CD8-positive, alpha-beta memory T cell (primary cell): ENCODE results near the gene ATXN1. TPM values are rescaled to one million over a fixed set of nuclear protein-coding genes. Genes with fewer than 3 reads are reported as not detected.
"Not testable (repeated sequence)": the region's sequence is repeated elsewhere in the genome, so short reads cannot be mapped to it uniquely, and the experiment has no call there.

ENCODE experiments used
- CTCF ChIA-PET: fragments of 350-600 bp; sonication (Branson Sonifier 250); formaldehyde crosslinking; loops from one replicate; lab custom pipeline; 2021; ENCODE audit warnings: antibody characterized with exemption; lab: Charles Lee
- POLR2A ChIA-PET: fragments of 350-600 bp; sonication (Branson Sonifier 250); formaldehyde crosslinking; loops from one replicate; lab custom pipeline; 2021; ENCODE audit warnings: antibody characterized with exemption; lab: Charles Lee
- DNase-seq, 5 donors: peaks; one replicate each; pipeline versions ENCODE4 v3.0.0 to v3.0.0-alpha.2; 2020 to 2022; ENCODE audit warnings: mixed read lengths in 1 of 5
- H3K27ac ChIP-seq: one replicate; pipeline ENCODE4 v1.7.0; 2013; ENCODE audit warnings: low read depth, mild to moderate bottlenecking, low read length, moderate library complexity
- H3K27me3 ChIP-seq: 2 replicates; pipeline ENCODE4 v1.7.0; 2013; ENCODE audit warnings: low read length, mild to moderate bottlenecking; ENCODE audit not compliant: insufficient read depth, poor library complexity, severe bottlenecking
- H3K36me3 ChIP-seq: 2 replicates; pipeline ENCODE4 v1.7.0; 2013; ENCODE audit warnings: mild to moderate bottlenecking, low read length, moderate library complexity; ENCODE audit not compliant: insufficient read depth
- H3K4me1 ChIP-seq: 2 replicates; pipeline ENCODE4 v1.7.0; 2013; ENCODE audit warnings: mild to moderate bottlenecking, low read length, moderate library complexity; ENCODE audit not compliant: insufficient read depth
- H3K4me3 ChIP-seq: 2 replicates; pipeline ENCODE4 v1.7.0; 2013; ENCODE audit warnings: mild to moderate bottlenecking, low read length
- H3K9me3 ChIP-seq: 2 replicates; pipeline ENCODE4 v1.7.0; 2013; ENCODE audit warnings: mild to moderate bottlenecking, low read length
- H3K27ac Mint-ChIP-seq, 8 donors: one replicate each; pipeline ENCODE4 v1.8.0; 2020 to 2021; ENCODE audit warnings: mixed read lengths in 8 of 8, mild to moderate bottlenecking in 6 of 8, inconsistent platforms in 3 of 8, moderate library complexity in 3 of 8
- H3K27me3 Mint-ChIP-seq, 2 donors: one replicate each; pipeline ENCODE4 v1.8.0; 2020 to 2021; ENCODE audit warnings: mixed read lengths in 2 of 2, mild to moderate bottlenecking in 1 of 2, moderate library complexity in 1 of 2
- H3K36me3 Mint-ChIP-seq, 3 donors: one replicate each; pipeline ENCODE4 v1.8.0; 2020 to 2021; ENCODE audit warnings: mixed read lengths in 3 of 3, inconsistent platforms in 1 of 3, mild to moderate bottlenecking in 1 of 3
- H3K4me1 Mint-ChIP-seq, 3 donors: one replicate each; pipeline ENCODE4 v1.8.0; 2020 to 2021; ENCODE audit warnings: mixed read lengths in 3 of 3, inconsistent platforms in 1 of 3, mild to moderate bottlenecking in 1 of 3
- H3K4me3 Mint-ChIP-seq, 7 donors: one replicate each; pipeline ENCODE4 v1.8.0; 2020 to 2021; ENCODE audit warnings: mixed read lengths in 7 of 7, mild to moderate bottlenecking in 6 of 7, moderate library complexity in 4 of 7, inconsistent platforms in 2 of 7
- H3K9me3 Mint-ChIP-seq, 5 donors: one replicate each; pipeline ENCODE4 v1.8.0; 2020 to 2022; ENCODE audit warnings: mixed read lengths in 5 of 5, mild to moderate bottlenecking in 3 of 5, moderate library complexity in 2 of 5, inconsistent platforms in 1 of 5
- polyA plus RNA-seq: library from polyadenylated mRNA; unstranded; fragments of 300-500 nt; fragmentation: Illumina TruSeq; gene quantifications from one replicate; pipeline ENCODE4 v1.2.3, GENCODE V29; 2021
- total RNA-seq, 2 experiments: library from RNA; stranded (reverse); gene quantifications; one replicate each; pipeline ENCODE4 v1.2.3, GENCODE V29; 2021

ATXN1 gene
- total and polyA plus RNA-seq, 3 experiments from 2014 or later: 20.0 to 114 (median 111) TPM

- no peak for DNase-seq
- no peaks in the 10 kb centered on the region for H3K4me1 ChIP-seq
- H3K27me3 ChIP-seq: no peaks in the 10 kb centered on the region
- no peaks in the 10 kb centered on the region for H3K36me3 ChIP-seq
- H3K27me3 Mint-ChIP-seq: peaks cover 4 to 6% of the 10 kb centered on the region in 2 donors
- no peak overlapping the region for H3K4me3 ChIP-seq
- ChIA-PET CTCF (no interaction called here), POLR2A (no interaction called here)
- H3K4me1 Mint-ChIP-seq: peaks cover 9 to 18% (median 10%) of the 10 kb centered on the region in 3 donors
- H3K4me3 Mint-ChIP-seq: no peak overlapping the region
- peaks cover 0 to 15% (median 8%) of the 10 kb centered on the region in 5 donors for H3K9me3 Mint-ChIP-seq
- peaks cover 0 to 32% (median 8%) of the 10 kb centered on the region in 3 donors for H3K36me3 Mint-ChIP-seq
- no peaks in the 10 kb centered on the region for H3K9me3 ChIP-seq
- no peak overlapping the region for H3K27ac ChIP-seq
- H3K27ac Mint-ChIP-seq: peak overlapping the region in 2 of 8 donors; percentile 30 to 75
Measured at GRCh38 chr6:16787128-16787682, 25.9 kb upstream of the ATXN1 start.

- Histone ChIP-seq H3K4me1 (no peaks in the 10 kb centered on the region), H3K9me3 (no peaks in the 10 kb centered on the region), H3K36me3 (no peaks in the 10 kb centered on the region), H3K27me3 (no peaks in the 10 kb centered on the region), H3K4me3 (no peak overlapping the region), H3K27ac (no peak overlapping the region)
- Mint-ChIP-seq H3K27ac (no peak overlapping the region), H3K9me3 (peaks cover 0 to 15% (median 8%) of the 10 kb centered on the region in 5 donors), H3K27me3 (peaks cover 2 to 6% of the 10 kb centered on the region in 2 donors), H3K36me3 (peaks cover 0 to 32% (median 6%) of the 10 kb centered on the region in 3 donors), H3K4me1 (peaks cover 9 to 18% (median 10%) of the 10 kb centered on the region in 3 donors), H3K4me3 (no peak overlapping the region)
- ChIA-PET POLR2A (no interaction called here), CTCF (no interaction called here)
- DNase-seq: no peak
Measured at GRCh38 chr6:16785496-16785895, 24.2 kb upstream of the ATXN1 start.

- DNase-seq, H3K4me3 ChIP-seq, H3K27me3 ChIP-seq, CTCF ChIA-PET, H3K36me3 ChIP-seq, H3K27me3 Mint-ChIP-seq, H3K4me3 Mint-ChIP-seq, POLR2A ChIA-PET, H3K27ac ChIP-seq, H3K4me1 ChIP-seq, H3K9me3 ChIP-seq: not testable (repeated sequence)
- Mint-ChIP-seq H3K9me3 (peaks cover 0 to 12% (median 8%) of the 10 kb centered on the region in 5 donors), H3K27ac (peak overlapping the region in 1 of 8 donors; percentile 17), H3K4me1 (peaks cover 9 to 18% (median 10%) of the 10 kb centered on the region in 3 donors), H3K36me3 (peaks cover 0 to 27% (median 3%) of the 10 kb centered on the region in 3 donors)
Measured at GRCh38 chr6:16784957-16785356, 23.7 kb upstream of the ATXN1 start.

GRCh38 chr6:16783952-16784565 is 22.8 kb upstream of the ATXN1 start:
- H3K27me3 ChIP-seq: no peaks in the 10 kb centered on the region
- ChIA-PET CTCF (interaction anchor here (1.2 kb wide), 1 partner anchor 467 kb away, joined by 5 read pairs; no protein-coding TSS in a partner anchor), POLR2A (no interaction called here)
- no peak overlapping the region for H3K4me3 ChIP-seq
- H3K9me3 ChIP-seq: no peaks in the 10 kb centered on the region
- H3K27ac Mint-ChIP-seq: no peak overlapping the region
- H3K27ac ChIP-seq: no peak overlapping the region
- DNase-seq: no peak
- H3K4me3 Mint-ChIP-seq: no peak overlapping the region
- no peaks in the 10 kb centered on the region for H3K4me1 ChIP-seq
- H3K36me3 Mint-ChIP-seq: peaks cover 0 to 23% (median 3%) of the 10 kb centered on the region in 3 donors
- peaks cover 0 to 8% (median 5%) of the 10 kb centered on the region in 5 donors for H3K9me3 Mint-ChIP-seq
- peaks cover 3 to 5% of the 10 kb centered on the region in 2 donors for H3K27me3 Mint-ChIP-seq
- no peaks in the 10 kb centered on the region for H3K36me3 ChIP-seq
- peaks cover 9 to 18% (median 10%) of the 10 kb centered on the region in 3 donors for H3K4me1 Mint-ChIP-seq

GRCh38 chr6:16783509-16783908 is 22.2 kb upstream of the ATXN1 start:
- Histone ChIP-seq H3K9me3 (no peaks in the 10 kb centered on the region), H3K4me3 (no peak overlapping the region), H3K27me3 (no peaks in the 10 kb centered on the region), H3K4me1 (no peaks in the 10 kb centered on the region), H3K36me3 (no peaks in the 10 kb centered on the region), H3K27ac (no peak overlapping the region)
- Mint-ChIP-seq H3K36me3 (peaks cover 0 to 26% (median 3%) of the 10 kb centered on the region in 3 donors), H3K4me3 (no peak overlapping the region), H3K4me1 (peaks cover 9 to 18% (median 10%) of the 10 kb centered on the region in 3 donors), H3K27ac (no peak overlapping the region), H3K9me3 (peaks cover 0 to 8% (median 5%) of the 10 kb centered on the region in 5 donors), H3K27me3 (peaks cover 3 to 5% of the 10 kb centered on the region in 2 donors)
- no peak for DNase-seq
- POLR2A ChIA-PET: no interaction called here
- CTCF ChIA-PET: interaction anchor here (1.2 kb wide), 1 partner anchor 467 kb away, joined by 5 read pairs; no protein-coding TSS in a partner anchor

GRCh38 chr6:16782278-16782677 is 21.0 kb upstream of the ATXN1 start:
- Mint-ChIP-seq H3K27me3 (peaks cover 3 to 7% of the 10 kb centered on the region in 2 donors), H3K4me1 (peaks cover 5 to 10% (median 6%) of the 10 kb centered on the region in 3 donors)
- CTCF ChIA-PET: interaction anchor here (2.7 kb wide), 1 partner anchor 11 kb away, joined by 8 read pairs; no protein-coding TSS in a partner anchor

GRCh38 chr6:16781348-16782169 is 20.3 kb upstream of the ATXN1 start:
- no peaks in the 10 kb centered on the region for H3K36me3 ChIP-seq

More at GRCh38 chr6:16782278-16782677, 21.0 kb upstream of the ATXN1 start:
- Mint-ChIP-seq H3K4me3 (no peak overlapping the region), H3K27ac (no peak overlapping the region), H3K36me3 (peaks cover 0 to 24% (median 0%) of the 10 kb centered on the region in 3 donors), H3K9me3 (peaks cover 0 to 5% (median 2%) of the 10 kb centered on the region in 5 donors)
- no peaks in the 10 kb centered on the region for H3K4me1 ChIP-seq
- no peaks in the 10 kb centered on the region for H3K36me3 ChIP-seq
- POLR2A ChIA-PET: no interaction called here
- H3K27ac ChIP-seq: no peak overlapping the region
- H3K9me3 ChIP-seq: no peaks in the 10 kb centered on the region
- DNase-seq: no peak
- no peak overlapping the region for H3K4me3 ChIP-seq
- H3K27me3 ChIP-seq: no peaks in the 10 kb centered on the region

More at GRCh38 chr6:16781348-16782169, 20.3 kb upstream of the ATXN1 start:
- Mint-ChIP-seq H3K4me3 (no peak overlapping the region), H3K9me3 (peaks cover 0 to 4% (median 2%) of the 10 kb centered on the region in 5 donors), H3K4me1 (peaks cover 0 to 3% (median 0%) of the 10 kb centered on the region in 3 donors), H3K27ac (no peak overlapping the region), H3K27me3 (peaks cover 3 to 7% of the 10 kb centered on the region in 2 donors), H3K36me3 (peaks cover 0 to 19% (median 0%) of the 10 kb centered on the region in 3 donors)
- no peaks in the 10 kb centered on the region for H3K4me1 ChIP-seq
- ChIA-PET CTCF (interaction anchor here (2.7 kb wide), 1 partner anchor 10 kb away, joined by 8 read pairs; no protein-coding TSS in a partner anchor), POLR2A (no interaction called here)
- H3K27me3 ChIP-seq: no peaks in the 10 kb centered on the region
- H3K9me3 ChIP-seq: no peaks in the 10 kb centered on the region
- no peak for DNase-seq
- H3K27ac ChIP-seq: no peak overlapping the region
- H3K4me3 ChIP-seq: no peak overlapping the region
